GM20000 (cell line): ENCODE results near the gene CAPRIN2.

Experiments used
- DNase-seq: peaks from one replicate; pipeline ENCODE4 v3.0.0; 2012; ENCODE audit warnings: low spot score
- CTCF ChIP-seq: IDR thresholded peaks from 2 replicates; pipeline ENCODE4 v1.5.1; 2012; ENCODE audit warnings: mild to moderate bottlenecking, control low read depth; ENCODE audit errors: extremely low read depth, missing control alignments

Gene CAPRIN2

GRCh38 chr12:30782316-30783173 lies 27.8 kb upstream of the CAPRIN2 start:
- DNase-seq: no peak
- no peak for TF ChIP-seq CTCF

GRCh38 chr12:30779578-30779977 lies 24.8 kb upstream of the CAPRIN2 start:
- DNase-seq: no peak
- TF ChIP-seq CTCF: no peak

GRCh38 chr12:30779178-30779577 lies 24.4 kb upstream of the CAPRIN2 start:
- no peak for DNase-seq
- TF ChIP-seq CTCF: no peak

GRCh38 chr12:30774599-30774998 lies 19.8 kb upstream of the CAPRIN2 start:
- no peak for TF ChIP-seq CTCF
- no peak for DNase-seq

- TF ChIP-seq CTCF: no peak
- DNase-seq: no peak
Observed at GRCh38 chr12:30769802-30770201, 15.1 kb upstream of the CAPRIN2 start.

- no peak for DNase-seq
- TF ChIP-seq CTCF: no peak
Observed at GRCh38 chr12:30764251-30764650, 9.5 kb upstream of the CAPRIN2 start.

GRCh38 chr12:30763053-30763452 lies 8.3 kb upstream of the CAPRIN2 start:
- DNase-seq: no peak
- no peak for TF ChIP-seq CTCF
